GM12878 (cell line): Measurements from ENCODE around the gene SCN5A.

Source experiments
- MEF2A ChIP-seq: IDR thresholded peaks from 2 replicates; pipeline ENCODE4 v1.6.1; 2011; ENCODE audit warnings: low read depth, mild to moderate bottlenecking, low read length, moderate library complexity; ENCODE audit not compliant: insufficient read depth
- POLR2A ChIP-seq: IDR thresholded peaks from 2 replicates; pipeline ENCODE4 v1.6.1; 2011; ENCODE audit warnings: low read depth, mild to moderate bottlenecking, low read length
- SRF ChIP-seq, 2 experiments: IDR thresholded peaks; 2 replicates each; pipeline ENCODE4 v1.6.1; 2011; ENCODE audit warnings: low read depth in 2 of 2, low read length in 2 of 2, mild to moderate bottlenecking in 1 of 2, moderate library complexity in 1 of 2
- TF ChIP-seq, protein P1 (sequence below): fragments of 450-650 bp; IDR thresholded peaks from 2 replicates; pipeline ENCODE4 v1.6.1; 2017; ENCODE audit warnings: mild to moderate bottlenecking

GRCh38 chr3:38602576-38603250 lies 46.8 kb downstream of the SCN5A start:
- no peak for TF ChIP-seq POLR2A
- TF ChIP-seq, protein P1, sequence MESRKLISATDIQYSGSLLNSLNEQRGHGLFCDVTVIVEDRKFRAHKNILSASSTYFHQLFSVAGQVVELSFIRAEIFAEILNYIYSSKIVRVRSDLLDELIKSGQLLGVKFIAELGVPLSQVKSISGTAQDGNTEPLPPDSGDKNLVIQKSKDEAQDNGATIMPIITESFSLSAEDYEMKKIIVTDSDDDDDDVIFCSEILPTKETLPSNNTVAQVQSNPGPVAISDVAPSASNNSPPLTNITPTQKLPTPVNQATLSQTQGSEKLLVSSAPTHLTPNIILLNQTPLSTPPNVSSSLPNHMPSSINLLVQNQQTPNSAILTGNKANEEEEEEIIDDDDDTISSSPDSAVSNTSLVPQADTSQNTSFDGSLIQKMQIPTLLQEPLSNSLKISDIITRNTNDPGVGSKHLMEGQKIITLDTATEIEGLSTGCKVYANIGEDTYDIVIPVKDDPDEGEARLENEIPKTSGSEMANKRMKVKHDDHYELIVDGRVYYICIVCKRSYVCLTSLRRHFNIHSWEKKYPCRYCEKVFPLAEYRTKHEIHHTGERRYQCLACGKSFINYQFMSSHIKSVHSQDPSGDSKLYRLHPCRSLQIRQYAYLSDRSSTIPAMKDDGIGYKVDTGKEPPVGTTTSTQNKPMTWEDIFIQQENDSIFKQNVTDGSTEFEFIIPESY = no peak
- TF ChIP-seq SRF (IDR thresholded peaks at IDR 0.05; ENCODE audit: low read depth in 2 of 2, low read length in 2 of 2) = no peak
- no peak for TF ChIP-seq MEF2A
